ENCODE measurements around the gene SORCS1. TPM values are rescaled to one million over a fixed set of nuclear protein-coding genes. Genes with fewer than 3 reads are reported as not detected.

SORCS1 gene
- total and polyA plus RNA-seq, 2 experiments from 2014 or later: 2.9 to 8.9 TPM

DNA sequence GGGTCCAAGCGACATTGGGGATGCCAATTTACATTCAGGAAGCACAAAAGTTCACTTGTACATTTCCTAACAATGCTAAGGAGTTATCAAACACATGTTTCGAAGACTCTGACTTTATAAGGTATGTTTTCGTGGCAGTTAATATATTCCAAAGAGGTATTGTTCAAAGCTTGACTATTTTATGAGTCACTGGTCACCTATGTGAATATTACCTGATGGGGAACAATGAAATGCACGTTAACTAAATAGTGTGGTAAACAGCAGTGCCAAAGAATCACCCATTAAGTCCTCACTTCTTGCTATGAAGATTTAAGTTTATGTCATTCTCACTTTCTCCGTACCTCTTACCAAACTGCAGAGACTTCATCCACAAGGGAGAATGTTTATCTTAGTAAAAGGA lies 550.2 kb downstream of the SORCS1 start:
- no peak for DNase-seq (ENCODE audit: low spot score)
- no peaks in the 10 kb centered on the region for H3K79me2 ChIP-seq (replicated peaks; ENCODE audit: insufficient read depth)
- Mint-ChIP-seq H3K27ac (no peak overlapping the region), H3K36me3 (ENCODE audit: low read depth) (no peaks in the 10 kb centered on the region), H3K4me1 (peaks cover 12% of the 10 kb centered on the region; the same call in 2 of the 3 replicates), H3K9me3 (no peaks in the 10 kb centered on the region; the same call in 2 of the 3 replicates), H3K4me3 (no peak overlapping the region), H3K27me3 (ENCODE audit: insufficient read depth, low read depth, poor library complexity) (peaks cover 17% of the 10 kb centered on the region)
- H2AFZ ChIP-seq: no peak overlapping the region
- peaks cover 33% of the 10 kb centered on the region for H3K27me3 ChIP-seq (ENCODE audit: insufficient read depth)
- TF ChIP-seq STAT1 (IDR thresholded peaks at IDR 0.05; ENCODE audit: unreplicated experiment) (no peak), ZNF331 (CRISPR knock-in tag; IDR thresholded peaks at IDR 0.05; ENCODE audit: low read depth) (no peak), EZH2 (IDR thresholded peaks at IDR 0.05; ENCODE audit: low read depth, unreplicated experiment) (no peak), JUNB (IDR thresholded peaks at IDR 0.05; ENCODE audit: unreplicated experiment) (no peak), NANOG (IDR thresholded peaks at IDR 0.05; ENCODE audit: borderline replicate concordance) (no peak), POLR2AphosphoS5 (IDR thresholded peaks at IDR 0.05; ENCODE audit: low read depth) (no peak), EZH2phosphoT487 (IDR thresholded peaks at IDR 0.05; ENCODE audit: unreplicated experiment) (no peak), ZNF114 (CRISPR knock-in tag; IDR thresholded peaks at IDR 0.05) (no peak), CREB1 (CRISPR knock-in tag; IDR thresholded peaks at IDR 0.05; ENCODE audit: low read depth) (no peak)
- TF ChIP-seq, protein P1, sequence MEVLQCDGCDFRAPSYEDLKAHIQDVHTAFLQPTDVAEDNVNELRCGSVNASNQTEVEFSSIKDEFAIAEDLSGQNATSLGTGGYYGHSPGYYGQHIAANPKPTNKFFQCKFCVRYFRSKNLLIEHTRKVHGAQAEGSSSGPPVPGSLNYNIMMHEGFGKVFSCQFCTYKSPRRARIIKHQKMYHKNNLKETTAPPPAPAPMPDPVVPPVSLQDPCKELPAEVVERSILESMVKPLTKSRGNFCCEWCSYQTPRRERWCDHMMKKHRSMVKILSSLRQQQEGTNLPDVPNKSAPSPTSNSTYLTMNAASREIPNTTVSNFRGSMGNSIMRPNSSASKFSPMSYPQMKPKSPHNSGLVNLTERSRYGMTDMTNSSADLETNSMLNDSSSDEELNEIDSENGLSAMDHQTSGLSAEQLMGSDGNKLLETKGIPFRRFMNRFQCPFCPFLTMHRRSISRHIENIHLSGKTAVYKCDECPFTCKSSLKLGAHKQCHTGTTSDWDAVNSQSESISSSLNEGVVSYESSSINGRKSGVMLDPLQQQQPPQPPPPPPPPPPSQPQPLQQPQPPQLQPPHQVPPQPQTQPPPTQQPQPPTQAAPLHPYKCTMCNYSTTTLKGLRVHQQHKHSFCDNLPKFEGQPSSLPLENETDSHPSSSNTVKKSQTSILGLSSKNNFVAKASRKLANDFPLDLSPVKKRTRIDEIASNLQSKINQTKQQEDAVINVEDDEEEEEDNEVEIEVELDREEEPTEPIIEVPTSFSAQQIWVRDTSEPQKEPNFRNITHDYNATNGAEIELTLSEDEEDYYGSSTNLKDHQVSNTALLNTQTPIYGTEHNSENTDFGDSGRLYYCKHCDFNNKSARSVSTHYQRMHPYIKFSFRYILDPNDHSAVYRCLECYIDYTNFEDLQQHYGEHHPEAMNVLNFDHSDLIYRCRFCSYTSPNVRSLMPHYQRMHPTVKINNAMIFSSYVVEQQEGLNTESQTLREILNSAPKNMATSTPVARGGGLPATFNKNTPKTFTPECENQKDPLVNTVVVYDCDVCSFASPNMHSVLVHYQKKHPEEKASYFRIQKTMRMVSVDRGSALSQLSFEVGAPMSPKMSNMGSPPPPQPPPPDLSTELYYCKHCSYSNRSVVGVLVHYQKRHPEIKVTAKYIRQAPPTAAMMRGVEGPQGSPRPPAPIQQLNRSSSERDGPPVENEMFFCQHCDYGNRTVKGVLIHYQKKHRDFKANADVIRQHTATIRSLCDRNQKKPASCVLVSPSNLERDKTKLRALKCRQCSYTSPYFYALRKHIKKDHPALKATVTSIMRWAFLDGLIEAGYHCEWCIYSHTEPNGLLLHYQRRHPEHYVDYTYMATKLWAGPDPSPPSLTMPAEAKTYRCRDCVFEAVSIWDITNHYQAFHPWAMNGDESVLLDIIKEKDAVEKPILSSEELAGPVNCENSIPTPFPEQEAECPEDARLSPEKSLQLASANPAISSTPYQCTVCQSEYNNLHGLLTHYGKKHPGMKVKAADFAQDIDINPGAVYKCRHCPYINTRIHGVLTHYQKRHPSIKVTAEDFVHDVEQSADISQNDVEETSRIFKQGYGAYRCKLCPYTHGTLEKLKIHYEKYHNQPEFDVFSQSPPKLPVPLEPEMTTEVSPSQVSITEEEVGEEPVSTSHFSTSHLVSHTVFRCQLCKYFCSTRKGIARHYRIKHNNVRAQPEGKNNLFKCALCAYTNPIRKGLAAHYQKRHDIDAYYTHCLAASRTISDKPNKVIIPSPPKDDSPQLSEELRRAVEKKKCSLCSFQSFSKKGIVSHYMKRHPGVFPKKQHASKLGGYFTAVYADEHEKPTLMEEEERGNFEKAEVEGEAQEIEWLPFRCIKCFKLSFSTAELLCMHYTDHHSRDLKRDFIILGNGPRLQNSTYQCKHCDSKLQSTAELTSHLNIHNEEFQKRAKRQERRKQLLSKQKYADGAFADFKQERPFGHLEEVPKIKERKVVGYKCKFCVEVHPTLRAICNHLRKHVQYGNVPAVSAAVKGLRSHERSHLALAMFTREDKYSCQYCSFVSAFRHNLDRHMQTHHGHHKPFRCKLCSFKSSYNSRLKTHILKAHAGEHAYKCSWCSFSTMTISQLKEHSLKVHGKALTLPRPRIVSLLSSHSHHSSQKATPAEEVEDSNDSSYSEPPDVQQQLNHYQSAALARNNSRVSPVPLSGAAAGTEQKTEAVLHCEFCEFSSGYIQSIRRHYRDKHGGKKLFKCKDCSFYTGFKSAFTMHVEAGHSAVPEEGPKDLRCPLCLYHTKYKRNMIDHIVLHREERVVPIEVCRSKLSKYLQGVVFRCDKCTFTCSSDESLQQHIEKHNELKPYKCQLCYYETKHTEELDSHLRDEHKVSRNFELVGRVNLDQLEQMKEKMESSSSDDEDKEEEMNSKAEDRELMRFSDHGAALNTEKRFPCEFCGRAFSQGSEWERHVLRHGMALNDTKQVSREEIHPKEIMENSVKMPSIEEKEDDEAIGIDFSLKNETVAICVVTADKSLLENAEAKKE (CRISPR knock-in tag; IDR thresholded peaks at IDR 0.05): no peak
- TF ChIP-seq, protein P2, sequence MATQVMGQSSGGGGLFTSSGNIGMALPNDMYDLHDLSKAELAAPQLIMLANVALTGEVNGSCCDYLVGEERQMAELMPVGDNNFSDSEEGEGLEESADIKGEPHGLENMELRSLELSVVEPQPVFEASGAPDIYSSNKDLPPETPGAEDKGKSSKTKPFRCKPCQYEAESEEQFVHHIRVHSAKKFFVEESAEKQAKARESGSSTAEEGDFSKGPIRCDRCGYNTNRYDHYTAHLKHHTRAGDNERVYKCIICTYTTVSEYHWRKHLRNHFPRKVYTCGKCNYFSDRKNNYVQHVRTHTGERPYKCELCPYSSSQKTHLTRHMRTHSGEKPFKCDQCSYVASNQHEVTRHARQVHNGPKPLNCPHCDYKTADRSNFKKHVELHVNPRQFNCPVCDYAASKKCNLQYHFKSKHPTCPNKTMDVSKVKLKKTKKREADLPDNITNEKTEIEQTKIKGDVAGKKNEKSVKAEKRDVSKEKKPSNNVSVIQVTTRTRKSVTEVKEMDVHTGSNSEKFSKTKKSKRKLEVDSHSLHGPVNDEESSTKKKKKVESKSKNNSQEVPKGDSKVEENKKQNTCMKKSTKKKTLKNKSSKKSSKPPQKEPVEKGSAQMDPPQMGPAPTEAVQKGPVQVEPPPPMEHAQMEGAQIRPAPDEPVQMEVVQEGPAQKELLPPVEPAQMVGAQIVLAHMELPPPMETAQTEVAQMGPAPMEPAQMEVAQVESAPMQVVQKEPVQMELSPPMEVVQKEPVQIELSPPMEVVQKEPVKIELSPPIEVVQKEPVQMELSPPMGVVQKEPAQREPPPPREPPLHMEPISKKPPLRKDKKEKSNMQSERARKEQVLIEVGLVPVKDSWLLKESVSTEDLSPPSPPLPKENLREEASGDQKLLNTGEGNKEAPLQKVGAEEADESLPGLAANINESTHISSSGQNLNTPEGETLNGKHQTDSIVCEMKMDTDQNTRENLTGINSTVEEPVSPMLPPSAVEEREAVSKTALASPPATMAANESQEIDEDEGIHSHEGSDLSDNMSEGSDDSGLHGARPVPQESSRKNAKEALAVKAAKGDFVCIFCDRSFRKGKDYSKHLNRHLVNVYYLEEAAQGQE (IDR thresholded peaks at IDR 0.05; ENCODE audit: unreplicated experiment): no peak
- TF ChIP-seq, protein P3, sequence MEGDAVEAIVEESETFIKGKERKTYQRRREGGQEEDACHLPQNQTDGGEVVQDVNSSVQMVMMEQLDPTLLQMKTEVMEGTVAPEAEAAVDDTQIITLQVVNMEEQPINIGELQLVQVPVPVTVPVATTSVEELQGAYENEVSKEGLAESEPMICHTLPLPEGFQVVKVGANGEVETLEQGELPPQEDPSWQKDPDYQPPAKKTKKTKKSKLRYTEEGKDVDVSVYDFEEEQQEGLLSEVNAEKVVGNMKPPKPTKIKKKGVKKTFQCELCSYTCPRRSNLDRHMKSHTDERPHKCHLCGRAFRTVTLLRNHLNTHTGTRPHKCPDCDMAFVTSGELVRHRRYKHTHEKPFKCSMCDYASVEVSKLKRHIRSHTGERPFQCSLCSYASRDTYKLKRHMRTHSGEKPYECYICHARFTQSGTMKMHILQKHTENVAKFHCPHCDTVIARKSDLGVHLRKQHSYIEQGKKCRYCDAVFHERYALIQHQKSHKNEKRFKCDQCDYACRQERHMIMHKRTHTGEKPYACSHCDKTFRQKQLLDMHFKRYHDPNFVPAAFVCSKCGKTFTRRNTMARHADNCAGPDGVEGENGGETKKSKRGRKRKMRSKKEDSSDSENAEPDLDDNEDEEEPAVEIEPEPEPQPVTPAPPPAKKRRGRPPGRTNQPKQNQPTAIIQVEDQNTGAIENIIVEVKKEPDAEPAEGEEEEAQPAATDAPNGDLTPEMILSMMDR (conservative IDR thresholded peaks at IDR 0.05; ENCODE audit: low read depth in 2 of 2): no peak
- TF ChIP-seq, protein P4, sequence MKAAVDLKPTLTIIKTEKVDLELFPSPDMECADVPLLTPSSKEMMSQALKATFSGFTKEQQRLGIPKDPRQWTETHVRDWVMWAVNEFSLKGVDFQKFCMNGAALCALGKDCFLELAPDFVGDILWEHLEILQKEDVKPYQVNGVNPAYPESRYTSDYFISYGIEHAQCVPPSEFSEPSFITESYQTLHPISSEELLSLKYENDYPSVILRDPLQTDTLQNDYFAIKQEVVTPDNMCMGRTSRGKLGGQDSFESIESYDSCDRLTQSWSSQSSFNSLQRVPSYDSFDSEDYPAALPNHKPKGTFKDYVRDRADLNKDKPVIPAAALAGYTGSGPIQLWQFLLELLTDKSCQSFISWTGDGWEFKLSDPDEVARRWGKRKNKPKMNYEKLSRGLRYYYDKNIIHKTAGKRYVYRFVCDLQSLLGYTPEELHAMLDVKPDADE (IDR thresholded peaks at IDR 0.05): no peak
- H3K4me2 ChIP-seq: no peak overlapping the region
- H4K20me1 ChIP-seq (replicated peaks; ENCODE audit: insufficient read depth): no peaks in the 10 kb centered on the region
- ATAC-seq: no peak
- H3F3A ChIP-seq (replicated peaks; ENCODE audit: low read depth): no peaks in the 10 kb centered on the region
- H3K4me3 ChIP-seq: no peak overlapping the region
- no peak overlapping the region for H3K27ac ChIP-seq (ENCODE audit: low read depth)
- no peaks in the 10 kb centered on the region for H3K4me1 ChIP-seq (ENCODE audit: insufficient read depth)
- H3K36me3 ChIP-seq (ENCODE audit: insufficient read depth): no peaks in the 10 kb centered on the region
- no peaks in the 10 kb centered on the region for H3K9me2 ChIP-seq (ENCODE audit: insufficient read depth)

Measured in GM23338 (cell line).